GM19099 (cell line): ENCODE data around the gene SH3GL2.

ENCODE experiments used
- POLR2A ChIP-seq: IDR thresholded peaks from 3 replicates; pipeline ENCODE4 v1.6.1; 2011; ENCODE audit warnings: low read depth; ENCODE audit not compliant: insufficient read length; ENCODE audit errors: extremely low read depth

Gene SH3GL2

DNA sequence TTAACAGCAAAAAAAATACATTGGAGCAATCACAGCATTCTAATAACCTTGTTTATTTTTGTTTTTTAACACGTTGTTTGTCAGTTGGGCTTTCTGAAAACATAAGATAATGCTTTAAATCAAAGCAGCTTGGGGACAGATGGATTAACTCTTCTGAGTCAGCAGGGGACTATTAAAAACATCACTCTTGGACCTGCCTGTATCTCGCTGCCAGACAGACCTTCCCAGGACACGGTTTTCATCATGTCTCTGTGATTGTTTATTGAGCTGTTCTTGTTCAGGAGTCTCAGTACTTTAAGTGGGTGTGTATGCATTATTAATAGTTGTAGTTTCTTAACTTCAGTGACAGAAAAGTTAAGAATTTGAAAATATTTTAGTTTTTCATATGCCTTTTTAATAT lies 173.2 kb downstream of the SH3GL2 start:
- no peak for TF ChIP-seq POLR2A

- TF ChIP-seq POLR2A: no peak
These were observed 178.9 kb downstream of the SH3GL2 start for GRCh38 chr9:17757816-17758215.

DNA sequence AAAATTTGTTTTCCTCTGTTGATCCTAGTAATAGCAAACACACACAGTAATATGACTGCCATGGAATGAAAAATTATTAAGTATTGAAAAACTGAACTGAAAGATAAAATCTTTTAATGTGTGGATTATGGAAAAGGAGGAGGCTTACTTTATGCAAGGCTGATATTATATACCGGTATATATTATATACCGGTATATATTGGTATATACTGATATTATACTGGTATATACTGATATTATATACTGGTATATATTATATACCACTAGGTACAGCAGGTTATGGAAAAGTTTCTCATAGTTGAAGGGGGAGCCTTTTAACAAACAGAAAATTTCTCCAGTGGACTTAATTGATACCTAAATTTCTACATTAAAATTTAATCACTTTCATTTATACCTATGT lies 181.4 kb downstream of the SH3GL2 start:
- no peak for TF ChIP-seq POLR2A

DNA sequence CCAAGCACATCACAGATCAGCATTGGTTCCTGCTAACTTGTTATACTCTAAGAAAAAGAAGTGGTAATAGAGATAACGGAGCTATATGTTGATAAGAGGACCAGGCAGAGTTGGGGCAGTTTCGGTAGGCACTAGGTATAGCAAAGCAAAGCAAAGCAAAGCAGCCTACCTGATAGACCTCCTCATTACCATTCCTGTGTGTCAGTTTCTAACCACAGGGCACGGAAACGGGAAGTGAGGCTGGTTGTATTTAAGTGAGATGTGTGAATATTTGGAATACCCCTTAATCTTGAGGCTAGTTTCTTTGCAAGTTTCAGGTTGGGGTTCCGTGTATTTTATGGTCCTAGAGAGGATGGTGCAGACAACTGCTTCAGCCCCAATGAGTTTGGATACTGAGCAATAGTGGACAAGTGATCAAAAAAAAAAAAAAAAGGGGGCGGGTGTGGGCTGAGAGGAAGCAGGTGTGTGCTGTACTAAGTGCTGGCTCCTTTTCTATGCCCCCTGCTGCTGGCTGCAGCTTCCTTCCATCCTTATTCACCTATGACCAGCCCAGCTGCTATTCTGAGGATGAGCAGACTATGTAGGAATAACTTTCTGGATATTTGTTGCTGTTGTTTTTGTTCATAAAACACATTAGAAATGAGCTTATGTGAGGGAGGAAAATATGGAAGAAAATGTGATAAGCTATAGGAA lies 183.3 kb downstream of the SH3GL2 start:
- TF ChIP-seq POLR2A: no peak

DNA sequence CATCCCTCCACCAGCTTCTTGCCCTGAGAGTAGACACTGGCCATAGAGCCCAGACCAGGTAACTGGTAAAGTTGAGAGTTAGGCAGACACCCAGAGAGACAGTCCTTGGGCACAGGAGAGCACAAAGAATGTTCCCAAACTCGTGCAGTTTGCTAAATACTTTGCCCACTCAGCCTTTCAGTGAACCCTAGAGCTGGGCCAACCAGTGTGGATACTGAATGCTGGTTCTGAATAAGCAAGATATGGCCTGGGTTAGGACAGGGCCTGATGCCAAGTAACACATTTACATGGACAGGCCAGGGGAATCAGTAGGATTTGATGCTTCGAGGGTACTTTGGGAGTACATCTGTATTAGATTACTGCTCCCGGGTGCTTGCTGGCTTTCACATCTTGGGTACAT lies 185.4 kb downstream of the SH3GL2 start:
- no peak for TF ChIP-seq POLR2A

GRCh38 chr9:17772223-17772622 lies 193.4 kb downstream of the SH3GL2 start:
- no peak for TF ChIP-seq POLR2A

- no peak for TF ChIP-seq POLR2A
These were observed 196.8 kb downstream of the SH3GL2 start for GRCh38 chr9:17775656-17776055.

GRCh38 chr9:17776735-17777134 lies 197.9 kb downstream of the SH3GL2 start:
- no peak for TF ChIP-seq POLR2A

- no peak for TF ChIP-seq POLR2A
These were observed 198.6 kb downstream of the SH3GL2 start for GRCh38 chr9:17777465-17777864.

- TF ChIP-seq POLR2A: no peak
These were observed 203.7 kb downstream of the SH3GL2 start for GRCh38 chr9:17782430-17783149.

GRCh38 chr9:17783227-17783626 lies 204.4 kb downstream of the SH3GL2 start:
- no peak for TF ChIP-seq POLR2A

- no peak for TF ChIP-seq POLR2A
These were observed 210.4 kb downstream of the SH3GL2 start for GRCh38 chr9:17789316-17789715.

DNA sequence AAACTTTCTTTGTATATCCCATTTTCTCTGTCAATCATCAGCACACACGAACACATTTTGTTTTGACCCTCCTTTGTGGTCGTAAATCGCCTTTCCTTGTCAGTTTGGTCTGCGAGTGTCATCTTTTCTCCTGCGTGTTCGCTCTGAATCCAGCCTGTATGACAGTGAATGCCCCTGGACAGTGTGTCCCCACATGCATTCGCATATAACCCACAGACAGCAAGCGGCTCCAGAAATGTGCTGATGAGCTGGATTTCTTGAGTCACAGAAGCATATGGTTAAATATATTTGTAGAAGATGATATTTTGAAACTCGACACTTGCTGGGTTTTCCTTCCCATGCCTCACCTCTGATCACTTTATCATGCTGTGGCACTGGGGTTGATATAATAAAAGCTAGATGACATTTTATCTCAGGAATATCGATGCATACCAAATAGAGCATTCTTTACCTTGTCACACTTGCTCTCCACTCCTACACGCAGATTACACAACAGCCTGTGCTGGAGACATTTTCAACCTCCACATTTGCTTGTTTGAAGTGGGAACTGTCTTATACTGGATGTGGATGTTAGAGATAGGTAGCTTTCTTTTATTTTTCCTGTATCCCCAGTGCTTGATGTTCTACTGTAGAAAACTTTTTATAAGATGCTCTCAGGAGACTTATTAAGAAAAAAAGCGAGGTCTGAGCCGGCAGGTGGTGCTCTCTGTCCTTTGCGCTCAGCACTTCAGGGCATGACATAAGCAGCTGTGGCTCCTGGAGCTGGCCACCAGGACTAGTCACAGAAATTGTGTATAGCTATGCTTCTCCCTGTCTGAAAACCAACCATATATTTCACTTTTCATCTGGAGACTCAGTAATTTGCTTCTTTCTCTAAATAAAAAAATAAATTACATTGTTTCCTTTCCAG lies 215.1 kb downstream of the SH3GL2 start:
- no peak for TF ChIP-seq POLR2A

DNA sequence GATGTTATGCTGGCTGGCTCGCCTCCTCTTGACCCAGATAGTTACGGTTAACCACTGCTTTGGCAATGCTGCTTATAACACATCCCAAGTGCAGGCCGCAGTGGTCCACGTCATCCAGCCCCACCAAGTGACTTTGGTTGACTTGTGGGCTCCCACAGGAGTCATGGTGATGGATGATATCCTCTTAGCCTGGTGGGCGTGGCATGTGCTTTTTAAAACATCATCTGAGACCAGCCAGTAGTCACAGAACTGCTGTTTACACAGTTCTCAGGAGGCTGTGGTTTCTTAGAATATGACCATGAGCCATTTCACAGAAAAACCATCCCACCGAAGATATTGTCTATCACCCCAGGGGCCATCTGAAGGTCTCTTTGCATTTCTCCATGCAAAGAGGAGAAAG lies 216.9 kb downstream of the SH3GL2 start:
- TF ChIP-seq POLR2A: no peak

DNA sequence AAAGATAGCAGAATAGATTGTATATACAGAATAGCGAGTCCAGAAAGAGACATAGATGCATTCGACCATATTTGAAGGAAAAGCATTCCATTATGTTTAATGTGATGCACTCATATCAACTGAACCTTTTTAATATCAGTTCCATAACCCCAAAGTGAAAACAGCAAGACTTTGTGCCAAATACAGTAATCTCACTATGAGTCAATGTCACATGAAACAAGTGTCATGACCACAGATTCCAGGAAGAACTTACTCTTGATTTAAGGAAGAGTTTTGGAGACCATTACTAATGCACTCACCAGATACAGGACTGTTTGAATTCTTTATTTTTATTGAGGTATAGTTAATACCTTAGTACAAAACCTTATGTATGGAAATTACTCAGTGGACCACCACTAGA lies 220.5 kb downstream of the SH3GL2 start:
- TF ChIP-seq POLR2A: no peak
